GM21529 (cell line): Measurements from ENCODE around the gene WWOX.

Experiments
- ATAC-seq: cut with Tn5 transposase; IDR thresholded peaks from one replicate; pipeline ENCODE4 v1.9.1; 2021; ENCODE audit not compliant: unreplicated experiment

The WWOX gene

GRCh38 chr16:78782572-78782971, 683.1 kb downstream of the WWOX start:
- no peak for ATAC-seq

DNA sequence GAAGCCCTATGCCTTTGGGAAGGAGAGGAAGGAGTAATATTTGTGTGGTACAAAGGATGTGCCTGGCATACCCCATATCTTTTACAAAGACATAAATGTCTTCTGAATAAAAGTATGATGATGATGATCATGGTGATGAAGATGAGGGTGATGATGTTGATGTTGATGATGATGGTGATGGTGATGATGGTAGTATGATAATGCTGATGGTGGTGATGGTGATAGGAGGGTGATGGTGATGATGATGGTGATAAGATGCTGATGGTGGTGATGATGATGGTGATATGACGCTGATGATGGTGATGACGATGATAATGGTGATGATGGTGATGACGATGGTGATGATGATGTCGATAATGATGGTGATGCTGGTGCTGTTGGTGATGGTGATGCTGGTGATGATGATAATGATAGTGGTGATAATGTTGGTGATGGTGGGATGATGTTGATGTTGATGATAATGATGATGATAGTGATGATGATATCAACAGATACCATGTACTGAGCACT, 684.2 kb downstream of the WWOX start:
- ATAC-seq = no peak

DNA sequence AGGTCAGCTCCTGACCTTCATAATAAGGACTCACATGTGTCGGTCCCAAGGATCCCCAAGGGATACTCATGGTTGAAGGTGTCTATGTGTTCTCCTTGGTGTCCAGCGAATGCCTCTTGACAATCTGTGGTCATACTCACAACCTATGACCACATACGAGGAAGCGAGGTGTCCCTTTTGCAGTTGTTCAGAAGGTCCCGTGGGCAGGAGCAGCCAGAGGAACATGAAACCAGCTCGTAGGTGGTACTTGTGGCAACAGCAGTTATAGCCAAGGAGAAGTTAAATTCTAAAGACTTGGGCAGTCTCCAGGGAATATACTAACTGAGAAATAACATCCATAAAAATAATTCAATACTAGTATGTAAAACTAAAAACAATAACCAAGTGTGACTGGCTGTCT, 685.3 kb downstream of the WWOX start:
- no peak for ATAC-seq

DNA sequence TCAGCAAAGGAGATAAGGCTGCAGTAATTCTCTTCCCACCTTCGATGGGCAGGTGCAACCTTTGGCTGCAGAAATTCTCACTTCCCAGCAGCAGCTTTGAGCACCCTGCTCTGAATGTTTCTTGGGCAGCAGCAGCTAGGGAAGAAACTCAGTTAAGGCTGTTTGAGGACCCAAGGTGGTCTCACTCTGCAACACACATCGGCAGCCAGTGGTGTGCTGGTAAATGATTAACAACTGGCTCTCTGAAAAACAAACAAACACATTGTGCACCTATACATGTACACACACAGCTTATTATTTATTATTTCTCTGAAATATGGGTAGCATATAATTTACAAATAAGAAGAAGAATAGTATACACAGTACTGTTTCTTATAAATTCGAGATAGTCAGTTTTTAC, 685.8 kb downstream of the WWOX start:
- ATAC-seq = no peak

GRCh38 chr16:78786635-78787034, 687.2 kb downstream of the WWOX start:
- no peak for ATAC-seq

- ATAC-seq = no peak
Measured at GRCh38 chr16:78788276-78788675, 688.8 kb downstream of the WWOX start.

GRCh38 chr16:78788696-78789095, 689.2 kb downstream of the WWOX start:
- no peak for ATAC-seq

DNA sequence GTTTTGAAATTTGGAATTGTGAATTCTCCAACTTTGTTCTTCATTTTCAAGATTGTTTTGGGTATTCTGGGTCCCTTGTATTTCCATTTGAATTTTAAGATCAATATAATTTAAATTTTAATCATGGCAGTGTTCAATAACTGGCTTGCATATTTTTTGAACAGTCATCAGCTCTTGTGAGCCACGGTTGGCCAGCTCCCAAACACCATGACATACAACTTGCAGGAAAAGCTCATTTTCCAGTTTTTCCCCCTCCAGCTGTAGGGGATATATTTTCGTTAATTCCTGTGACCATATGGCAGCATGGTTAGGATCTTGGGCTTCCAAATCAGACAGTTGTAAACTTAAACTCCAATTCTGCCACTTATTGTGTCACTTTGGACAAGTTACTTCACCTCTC, 690.1 kb downstream of the WWOX start:
- no peak for ATAC-seq

DNA sequence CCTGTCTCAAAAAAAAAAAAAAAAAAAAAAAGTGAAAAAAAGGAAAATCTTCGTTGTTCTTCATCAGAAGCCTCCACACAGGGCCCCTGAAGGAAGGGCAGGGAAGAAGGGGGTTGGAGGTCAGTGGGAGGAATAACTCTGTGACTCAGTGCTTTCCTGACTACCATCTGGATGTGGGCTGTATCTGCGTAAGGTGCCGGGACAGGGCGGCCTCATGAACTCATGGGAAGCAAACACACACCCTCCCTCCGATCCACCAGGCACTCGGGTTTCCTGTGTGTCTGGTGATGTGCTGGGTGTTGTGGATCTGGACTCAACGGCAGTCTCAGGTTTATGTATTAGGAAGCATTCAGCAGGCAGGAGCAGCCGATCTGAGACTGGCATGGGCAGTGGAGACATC, 691.6 kb downstream of the WWOX start:
- ATAC-seq = no peak

DNA sequence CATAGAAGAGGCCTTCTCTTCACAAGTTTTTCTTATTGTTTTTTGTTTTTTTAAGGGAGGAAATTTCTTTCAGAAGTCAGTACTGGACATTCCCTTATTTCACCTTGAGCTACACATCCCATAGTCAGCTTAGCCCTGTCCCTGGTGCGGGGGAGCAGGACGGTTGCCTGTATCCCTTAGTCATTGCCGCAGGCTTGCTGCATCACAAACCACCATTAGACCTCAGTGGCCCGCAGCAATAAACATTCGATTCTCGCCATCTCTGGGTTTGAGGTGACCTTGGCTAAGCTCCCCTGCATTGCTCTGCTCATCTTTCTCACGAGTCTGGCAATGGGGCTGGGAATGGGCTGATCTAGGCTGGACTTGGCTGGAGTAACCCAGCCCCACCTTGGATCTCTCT, 692.5 kb downstream of the WWOX start:
- ATAC-seq = no peak

- no peak for ATAC-seq
Measured at GRCh38 chr16:78792952-78793351, 693.5 kb downstream of the WWOX start.

DNA sequence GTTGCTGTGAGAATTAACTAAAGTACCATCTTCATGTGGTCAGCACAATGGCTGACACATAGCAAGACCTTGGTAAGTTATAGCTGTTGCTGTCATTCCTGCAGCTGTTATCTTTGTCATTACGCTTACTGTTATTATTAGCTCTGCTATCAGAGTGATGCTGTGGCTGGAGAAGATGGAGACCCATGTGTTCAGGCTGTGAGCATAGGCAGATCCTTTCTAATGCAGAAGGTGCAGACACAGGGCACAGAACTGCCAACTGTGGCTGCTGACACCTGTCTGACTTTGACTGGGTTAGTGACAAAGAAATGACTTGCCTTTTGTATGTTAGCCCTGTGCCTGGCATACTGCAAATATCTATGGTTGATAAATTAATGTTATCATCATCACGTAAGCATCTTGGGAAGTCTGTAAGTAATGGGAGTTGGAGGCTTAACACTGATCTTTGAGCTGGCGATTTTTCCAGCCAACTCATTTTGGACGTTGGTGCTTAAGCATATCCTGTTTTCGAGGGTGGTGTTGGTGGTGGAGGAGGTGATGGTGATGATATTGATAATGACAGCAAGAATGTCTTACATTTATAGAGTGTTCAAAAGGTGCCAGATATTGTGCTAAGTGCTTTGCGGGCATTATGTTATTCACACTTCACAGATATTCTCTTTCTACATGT, 695.3 kb downstream of the WWOX start:
- ATAC-seq = no peak

- ATAC-seq = no peak
Measured at GRCh38 chr16:78795433-78795832, 696.0 kb downstream of the WWOX start.

GRCh38 chr16:78796221-78796866, 696.9 kb downstream of the WWOX start:
- peak; percentile 79 for ATAC-seq

DNA sequence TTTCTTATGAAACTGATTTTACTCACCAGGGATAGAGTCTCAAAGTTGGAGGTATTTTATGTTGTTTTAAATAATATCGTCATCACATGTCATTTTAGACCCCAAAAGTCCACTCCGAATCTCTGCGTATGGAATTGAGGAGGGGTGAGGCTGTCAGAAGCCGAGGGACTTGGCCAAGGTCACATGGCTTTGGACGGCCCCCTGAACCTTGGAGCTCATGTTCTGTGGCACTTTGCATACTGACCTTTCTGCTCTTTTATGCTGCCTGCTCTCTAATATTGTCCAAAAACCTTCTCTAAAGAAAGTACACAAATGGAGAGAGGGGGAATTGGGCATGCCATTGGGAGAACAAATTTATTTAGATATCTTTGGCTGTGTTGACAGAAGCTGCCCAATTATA, 700.0 kb downstream of the WWOX start:
- ATAC-seq = no peak

DNA sequence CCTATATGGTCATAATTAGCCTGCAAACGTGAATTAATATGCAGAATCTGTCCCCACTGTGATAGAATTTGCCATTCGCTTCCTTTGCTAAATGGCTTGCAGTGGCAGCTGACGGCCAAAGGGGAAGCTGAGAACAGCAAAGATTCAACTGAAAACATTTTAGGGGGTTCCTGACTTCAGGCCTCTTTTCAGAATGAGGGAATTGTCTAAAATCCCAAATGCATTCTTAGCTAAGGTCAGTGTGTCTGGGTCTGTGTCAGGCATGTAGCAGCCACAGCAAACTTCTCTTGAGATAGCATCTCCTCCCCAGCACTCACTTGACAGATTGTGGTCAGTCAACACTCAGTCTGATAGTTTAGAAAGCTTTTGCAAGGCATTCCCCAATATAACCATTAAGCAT, 701.1 kb downstream of the WWOX start:
- no peak for ATAC-seq

- ATAC-seq = no peak
Measured at GRCh38 chr16:78804058-78804735, 704.7 kb downstream of the WWOX start.

DNA sequence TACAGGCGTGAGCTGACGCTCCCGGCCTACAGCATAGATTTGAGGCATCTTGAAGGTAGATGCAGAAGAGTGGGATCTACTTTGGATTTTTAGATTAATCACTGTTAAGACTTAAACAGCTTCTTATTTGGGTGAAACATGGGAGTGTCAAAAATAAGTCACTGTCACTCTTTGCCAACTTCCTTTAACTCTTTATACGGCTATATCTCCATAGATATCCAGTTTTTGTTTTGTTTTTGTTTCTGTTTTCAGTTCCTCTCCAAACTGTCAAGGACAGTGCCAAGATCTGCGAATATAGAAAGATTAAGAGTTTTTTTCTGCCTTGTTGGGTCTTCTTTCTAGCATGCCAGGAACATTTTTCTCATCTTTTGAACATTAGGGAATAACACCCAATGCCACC, 706.1 kb downstream of the WWOX start:
- no peak for ATAC-seq

GRCh38 chr16:78811247-78811646, 711.8 kb downstream of the WWOX start:
- no peak for ATAC-seq

DNA sequence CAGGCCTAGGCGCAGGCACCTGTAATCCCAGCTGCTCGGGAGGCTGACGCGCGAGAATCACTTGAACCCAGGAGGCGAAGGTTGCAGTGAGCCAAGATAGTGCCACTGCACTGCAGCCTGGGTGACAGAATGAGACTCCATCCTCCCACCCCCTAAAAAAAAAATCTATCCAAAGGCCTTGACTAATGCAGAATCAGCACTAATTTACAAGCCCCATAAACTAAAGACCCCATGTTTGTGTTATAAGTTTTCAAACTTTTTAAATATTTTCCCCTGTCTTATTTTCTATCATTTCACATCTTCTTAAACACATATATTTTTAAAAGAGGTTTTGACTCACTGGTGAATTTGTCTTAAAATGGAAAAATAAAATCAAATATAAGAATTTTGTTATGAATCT, 713.1 kb downstream of the WWOX start:
- no peak for ATAC-seq

- no peak for ATAC-seq
Measured at GRCh38 chr16:78813661-78814311, 714.3 kb downstream of the WWOX start.

- no peak for ATAC-seq
Measured at GRCh38 chr16:78815713-78816112, 716.3 kb downstream of the WWOX start.
